ENCODE measurements around the gene ZNF500. TPM values are rescaled to one million over a fixed set of nuclear protein-coding genes. Genes with fewer than 3 reads are reported as not detected.

Gene ZNF500
- total and polyA plus RNA-seq, 4 donors, result 7.5 to 14.6 (median 12.2) TPM

DNA sequence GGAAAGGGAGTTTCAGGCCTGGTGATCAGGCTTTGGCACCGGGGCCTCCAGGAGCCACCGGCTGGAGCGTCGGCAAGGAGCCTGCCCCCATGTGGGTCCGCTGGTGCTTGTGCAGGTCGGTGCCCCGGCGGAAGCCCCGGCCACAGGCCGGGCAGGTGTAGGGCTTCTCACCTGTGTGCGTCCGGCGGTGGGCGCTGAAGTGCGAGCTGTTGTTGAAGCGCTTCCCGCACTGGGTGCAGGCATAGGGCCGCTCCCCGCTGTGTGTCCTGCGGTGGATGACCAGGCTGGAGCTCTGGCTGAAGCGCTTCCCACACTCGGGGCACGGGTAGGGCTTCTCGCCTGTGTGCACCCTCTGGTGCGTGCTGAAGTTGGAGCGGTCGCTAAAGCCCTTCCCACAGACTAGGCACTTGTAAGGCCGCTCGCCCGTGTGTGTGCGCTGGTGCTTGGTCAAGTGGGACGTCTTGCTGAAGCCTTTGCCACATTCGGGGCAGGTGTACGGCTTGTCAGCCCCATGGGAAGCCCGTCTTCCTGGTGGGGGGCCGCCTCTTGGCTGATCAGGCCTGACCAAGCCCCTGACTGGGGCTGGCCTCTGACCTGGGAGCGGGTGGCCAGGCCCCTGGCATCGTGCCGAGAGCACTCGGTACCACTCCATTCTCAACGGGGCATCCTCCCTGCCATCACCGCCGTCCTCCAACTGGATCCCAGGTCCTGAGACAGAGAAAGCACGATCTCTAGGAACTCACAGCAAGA lies 14.4 kb downstream of the ZNF500 start:
- H3K9me3 ChIP-seq (ENCODE audit: control insufficient read depth in 4 of 4, insufficient read depth in 3 of 4, low read length in 3 of 4), result peaks cover 0 to 3% (median 2%) of the 10 kb centered on the region in 4 donors
- WGBS, 2 donors, result 95 to 97% methylated on average over 44 of the region's 44 CpGs
- peaks cover 17 to 47% (median 27%) of the 10 kb centered on the region in 4 donors for H3K36me3 ChIP-seq (ENCODE audit: control insufficient read depth in 4 of 4, insufficient read depth in 4 of 4, low read length in 4 of 4)
- H3K27ac ChIP-seq (ENCODE audit: low read depth in 1 of 2, low read length in 1 of 2), result no peak overlapping the region
- no peaks in the 10 kb centered on the region for H3K27me3 ChIP-seq (ENCODE audit: control insufficient read depth in 3 of 3, insufficient read depth in 3 of 3, low read length in 2 of 3)
- no peak overlapping the region for H3K4me3 ChIP-seq
- no peak for TF ChIP-seq CTCF (IDR thresholded peaks at IDR 0.05; ENCODE audit: control extremely low read depth, extremely low read depth)
- no peak for DNase-seq
- ATAC-seq (ENCODE audit: insufficient read depth, low FRiP score), result no peak
- H3K9ac ChIP-seq (ENCODE audit: insufficient read depth in 1 of 2, low read length in 2 of 2), result no peak overlapping the region
- peaks cover 0 to 1% (median 0%) of the 10 kb centered on the region in 5 donors for H3K4me1 ChIP-seq (ENCODE audit: control insufficient read depth in 5 of 5, insufficient read depth in 5 of 5, low read length in 5 of 5)

GRCh38 chr16:4750896-4751295 lies 16.1 kb downstream of the ZNF500 start:
- H3K4me1 ChIP-seq (ENCODE audit: control insufficient read depth in 5 of 5, insufficient read depth in 5 of 5, low read length in 5 of 5), result peaks cover 0 to 12% (median 0%) of the 10 kb centered on the region in 5 donors
- H3K9me3 ChIP-seq (ENCODE audit: control insufficient read depth in 4 of 4, insufficient read depth in 3 of 4, low read length in 3 of 4), result peaks cover 0 to 3% (median 1%) of the 10 kb centered on the region in 4 donors
- no peak overlapping the region for H3K9ac ChIP-seq (ENCODE audit: insufficient read depth in 1 of 2, low read length in 2 of 2)
- WGBS, 2 donors, result 93 to 94% methylated on average over 8 of the region's 8 CpGs
- no peaks in the 10 kb centered on the region for H3K27me3 ChIP-seq (ENCODE audit: control insufficient read depth in 3 of 3, insufficient read depth in 3 of 3, low read length in 2 of 3)
- ATAC-seq (ENCODE audit: insufficient read depth, low FRiP score), result no peak
- no peak for DNase-seq
- TF ChIP-seq CTCF (IDR thresholded peaks at IDR 0.05; ENCODE audit: control extremely low read depth, extremely low read depth), result no peak
- H3K36me3 ChIP-seq (ENCODE audit: control insufficient read depth in 4 of 4, insufficient read depth in 4 of 4, low read length in 4 of 4), result peaks cover 16 to 42% (median 27%) of the 10 kb centered on the region in 4 donors
- no peak overlapping the region for H3K27ac ChIP-seq (ENCODE audit: low read depth in 1 of 2, low read length in 1 of 2)
- H3K4me3 ChIP-seq, result no peak overlapping the region

GRCh38 chr16:4749700-4750257 lies 17.2 kb downstream of the ZNF500 start:
- H3K36me3 ChIP-seq (ENCODE audit: control insufficient read depth in 4 of 4, insufficient read depth in 4 of 4, low read length in 4 of 4), result peaks cover 7 to 37% (median 23%) of the 10 kb centered on the region in 4 donors
- no peak for DNase-seq

More at GRCh38 chr16:4749700-4750257, 17.2 kb downstream of the ZNF500 start:
- no peak overlapping the region for H3K4me3 ChIP-seq
- TF ChIP-seq CTCF (IDR thresholded peaks at IDR 0.05; ENCODE audit: control extremely low read depth, extremely low read depth), result no peak
- H3K9me3 ChIP-seq (ENCODE audit: control insufficient read depth in 4 of 4, insufficient read depth in 3 of 4, low read length in 3 of 4), result no peaks in the 10 kb centered on the region
- H3K27ac ChIP-seq (ENCODE audit: low read depth in 1 of 2, low read length in 1 of 2), result no peak overlapping the region
- H3K4me1 ChIP-seq (ENCODE audit: control insufficient read depth in 5 of 5, insufficient read depth in 5 of 5, low read length in 5 of 5), result peaks cover 0 to 12% (median 0%) of the 10 kb centered on the region in 5 donors
- no peaks in the 10 kb centered on the region for H3K27me3 ChIP-seq (ENCODE audit: control insufficient read depth in 3 of 3, insufficient read depth in 3 of 3, low read length in 2 of 3)
- 88 to 90% methylated on average over 10 of the region's 10 CpGs for WGBS, 2 donors
- ATAC-seq (ENCODE audit: insufficient read depth, low FRiP score), result no peak
- H3K9ac ChIP-seq (ENCODE audit: insufficient read depth in 1 of 2, low read length in 2 of 2), result no peak overlapping the region
